Left lobe of liver (tissue), 2 donors: ENCODE data around the gene CABS1. TPM values are rescaled to one million over a fixed set of nuclear protein-coding genes. Genes with fewer than 3 reads are reported as not detected.

Source experiments
- ATAC-seq: fragments of 200-7000 bp; cut with Tn5 transposase; one replicate; pipeline ENCODE4 v1.9.1; 2020; ENCODE audit warnings: mild to moderate bottlenecking, moderate library complexity
- DNase-seq: peaks from one replicate; pipeline ENCODE4 v3.0.0-alpha.2; 2020; ENCODE audit warnings: low spot score
- total RNA-seq: library from RNA; stranded (reverse); gene quantifications from one replicate; pipeline ENCODE4 v1.2.1, GENCODE V29; 2021
- donor health status: DM: no; HTN: no; CAD: no; lungs with moderate emphysema.
- donor health status: DM: no; HTN: yes; CAD: no.

The CABS1 gene
- total RNA-seq: not detected

GRCh38 chr4:70334681-70335080 lies at the start of gene CABS1:
TSS of gene CABS1 (plus strand) at chr4:70334981. CDS start at chr4:70335040, 59 bp downstream.
- no peak for ATAC-seq
- no peak for DNase-seq

DNA sequence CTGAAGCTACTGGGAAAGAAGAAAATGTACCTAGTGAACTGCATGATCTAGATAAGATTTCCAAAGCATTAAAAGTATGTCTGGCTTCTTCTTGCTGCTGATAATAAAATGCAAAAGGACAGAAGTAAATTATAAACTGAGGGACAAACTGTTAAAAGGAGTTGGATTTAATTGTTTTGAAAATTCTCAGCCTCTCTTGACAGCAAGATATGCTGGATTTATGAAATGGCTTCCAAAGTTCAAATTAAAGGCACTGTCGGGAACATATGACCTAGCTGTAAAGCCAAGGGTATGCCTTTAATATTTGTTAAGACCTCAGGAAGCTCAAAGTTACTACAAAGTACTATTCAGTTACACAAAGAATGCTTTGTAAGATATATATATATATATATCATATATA lies 46.1 kb upstream of the CABS1 start:
- ATAC-seq (no peak), DNase-seq (no peak)

DNA sequence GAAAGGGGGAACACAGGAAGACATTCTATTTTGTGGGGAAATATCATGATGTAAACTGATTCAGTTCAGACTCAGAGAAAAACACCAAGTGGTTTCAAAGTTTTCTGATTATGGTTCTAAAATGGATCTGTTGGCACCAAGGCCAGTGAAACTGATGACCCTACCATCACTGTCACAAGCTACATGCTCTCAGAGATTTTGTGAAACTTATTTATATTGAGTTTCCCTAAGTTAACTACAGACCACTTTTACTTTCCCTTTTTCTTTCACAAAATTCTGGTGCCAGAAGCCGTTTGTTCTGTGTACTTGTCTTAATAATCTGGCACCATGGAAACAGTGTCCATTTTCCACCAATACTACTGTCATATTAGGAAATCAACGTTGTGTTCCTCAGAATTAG lies 43.4 kb upstream of the CABS1 start:
- ATAC-seq (no peak), DNase-seq (no peak)

DNA sequence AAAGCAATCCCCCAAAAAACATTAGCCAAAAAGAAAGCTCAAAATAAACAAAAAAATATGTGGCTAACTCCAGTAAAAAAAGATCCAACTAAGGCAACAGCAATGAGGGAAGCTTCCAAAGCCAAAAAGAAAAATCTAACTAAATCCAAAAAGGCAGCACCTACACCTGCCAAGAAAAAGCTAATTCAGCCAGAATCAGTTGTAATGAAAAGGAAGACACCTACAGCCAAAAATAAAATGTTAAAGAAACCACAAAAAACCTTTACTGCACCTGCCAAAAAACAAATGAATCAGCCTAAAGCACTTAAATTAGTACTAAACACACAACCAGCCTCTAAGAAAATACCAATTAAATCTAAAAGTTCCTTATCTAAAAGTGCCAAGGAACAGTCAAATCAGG lies 37.2 kb upstream of the CABS1 start:
- DNase-seq: no peak
- ATAC-seq: no peak

- DNase-seq: no peak
- ATAC-seq: no peak
These were observed 36.7 kb upstream of the CABS1 start for GRCh38 chr4:70298051-70298450.

DNA sequence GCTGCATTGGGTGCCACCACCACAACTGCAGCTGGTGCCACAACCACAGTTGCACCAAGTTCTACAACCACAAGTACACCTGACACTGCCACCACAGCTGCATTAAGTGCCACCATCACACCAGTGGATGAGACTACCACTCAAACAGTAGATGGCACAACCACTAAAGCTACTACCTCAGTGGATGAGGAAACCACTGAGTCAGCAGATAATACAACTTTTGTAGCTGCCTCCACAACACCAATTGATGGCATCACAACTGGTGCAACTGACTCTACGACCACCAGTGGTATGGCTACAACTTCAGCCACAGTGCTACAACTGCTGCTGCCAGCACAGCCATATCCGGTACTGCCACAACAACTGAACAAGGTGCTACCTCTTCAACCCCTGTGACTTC lies 35.1 kb upstream of the CABS1 start:
- DNase-seq (no peak), ATAC-seq (no peak)

DNA sequence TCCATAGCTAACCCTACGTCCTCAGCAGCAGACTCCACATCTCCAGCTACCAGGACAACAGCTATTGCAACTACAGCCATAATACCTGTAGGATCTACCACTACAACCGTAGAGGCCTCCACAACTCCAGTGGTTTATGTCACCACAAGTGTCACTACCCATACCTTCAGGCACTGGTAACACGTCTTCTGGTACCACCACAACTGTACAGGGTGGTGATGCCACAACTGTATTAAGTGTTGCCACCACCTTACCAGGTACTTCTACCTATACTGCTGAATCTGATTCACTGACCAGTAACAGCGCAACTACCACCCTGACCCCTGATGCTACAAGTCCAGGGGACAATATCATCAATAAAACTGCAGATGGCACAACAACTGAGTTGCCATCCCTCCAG lies 34.6 kb upstream of the CABS1 start:
- no peak for ATAC-seq

GRCh38 chr4:70303090-70303489 lies 31.7 kb upstream of the CABS1 start:
- no peak for ATAC-seq
- DNase-seq: no peak

More for the DNA sequence above, 34.6 kb upstream of the CABS1 start:
- DNase-seq: no peak

DNA sequence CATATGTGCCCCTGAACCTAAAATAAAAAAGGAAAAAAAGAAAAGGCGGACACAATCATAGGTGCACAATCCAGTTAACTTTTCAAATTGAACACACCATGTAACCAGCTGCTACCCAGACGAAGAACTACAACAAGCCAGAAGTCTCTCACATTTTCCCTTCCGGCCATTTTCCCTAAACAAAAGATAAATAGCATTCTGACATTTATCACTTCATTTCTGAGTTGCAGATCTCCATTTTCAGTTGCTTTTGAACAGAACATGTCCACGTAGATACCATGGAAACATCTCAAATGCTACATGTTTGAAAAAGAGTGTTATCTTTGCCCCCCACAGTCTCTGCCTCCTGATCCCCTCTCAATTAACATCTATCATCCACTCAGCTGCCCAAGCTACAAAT lies 29.2 kb upstream of the CABS1 start:
- DNase-seq: no peak
- ATAC-seq: no peak

DNA sequence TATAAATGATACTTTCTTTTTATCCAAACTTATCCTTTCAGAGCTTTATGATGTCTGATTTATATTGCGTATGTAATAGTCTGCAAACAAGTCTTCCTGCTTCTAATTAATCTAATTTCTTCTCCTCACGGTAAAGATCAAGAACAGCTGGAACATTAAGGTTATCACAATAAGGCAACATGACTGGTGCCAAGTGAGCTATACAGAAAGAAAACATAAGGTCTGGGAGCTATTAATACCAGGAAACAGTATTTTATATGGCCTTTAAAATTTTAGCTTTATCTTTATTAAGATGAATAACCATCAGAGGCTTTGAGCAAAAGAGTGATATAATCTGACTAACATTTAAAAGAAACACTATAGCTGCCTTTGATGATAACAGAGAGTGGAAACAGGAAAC lies 28.7 kb upstream of the CABS1 start:
- DNase-seq (no peak), ATAC-seq (no peak)

DNA sequence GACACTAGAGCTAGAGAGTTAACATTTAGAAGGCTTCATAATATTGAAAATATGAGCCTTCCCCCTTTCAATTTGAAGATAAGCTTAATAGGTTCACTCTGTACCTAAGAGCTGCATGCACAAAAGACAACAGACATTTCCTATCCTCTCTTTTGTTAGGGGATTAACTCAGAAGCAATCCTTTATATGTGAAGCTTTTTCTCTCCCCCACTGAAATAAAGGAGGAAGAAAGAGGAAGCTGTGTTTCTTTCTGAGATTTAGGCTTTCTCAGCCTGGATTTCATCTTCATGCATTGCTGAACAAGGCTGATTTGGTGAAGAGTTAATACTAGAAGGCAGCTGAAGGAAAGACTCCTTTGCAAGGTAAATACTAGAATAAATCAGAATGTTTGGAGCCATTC lies 21.0 kb upstream of the CABS1 start:
- ATAC-seq (no peak), DNase-seq (no peak)

- DNase-seq (no peak), ATAC-seq (peak; percentile 44)
These were observed 18.9 kb upstream of the CABS1 start for GRCh38 chr4:70315928-70316327.

GRCh38 chr4:70326052-70326451 lies 8.7 kb upstream of the CABS1 start:
- ATAC-seq: no peak

DNA sequence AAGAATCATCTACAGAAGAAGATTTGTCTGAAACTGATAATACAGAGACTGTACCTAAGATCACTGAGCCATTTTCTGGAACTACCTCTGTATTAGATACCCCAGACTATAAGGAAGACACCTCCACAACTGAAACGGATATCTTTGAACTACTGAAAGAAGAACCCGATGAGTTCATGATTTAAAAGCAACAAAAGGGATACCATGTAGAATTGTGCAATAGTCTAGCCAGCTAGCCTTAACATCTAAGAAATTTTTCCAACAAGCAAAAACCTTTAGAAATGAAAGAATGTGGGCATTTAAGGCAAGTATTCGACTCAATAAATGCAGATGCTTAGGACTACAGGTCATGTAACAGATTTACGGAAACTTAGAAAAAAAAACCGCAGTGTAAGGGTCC lies 1.3 kb downstream of the CABS1 start:
- ATAC-seq (no peak), DNase-seq (no peak)

More at GRCh38 chr4:70326052-70326451, 8.7 kb upstream of the CABS1 start:
- no peak for DNase-seq

DNA sequence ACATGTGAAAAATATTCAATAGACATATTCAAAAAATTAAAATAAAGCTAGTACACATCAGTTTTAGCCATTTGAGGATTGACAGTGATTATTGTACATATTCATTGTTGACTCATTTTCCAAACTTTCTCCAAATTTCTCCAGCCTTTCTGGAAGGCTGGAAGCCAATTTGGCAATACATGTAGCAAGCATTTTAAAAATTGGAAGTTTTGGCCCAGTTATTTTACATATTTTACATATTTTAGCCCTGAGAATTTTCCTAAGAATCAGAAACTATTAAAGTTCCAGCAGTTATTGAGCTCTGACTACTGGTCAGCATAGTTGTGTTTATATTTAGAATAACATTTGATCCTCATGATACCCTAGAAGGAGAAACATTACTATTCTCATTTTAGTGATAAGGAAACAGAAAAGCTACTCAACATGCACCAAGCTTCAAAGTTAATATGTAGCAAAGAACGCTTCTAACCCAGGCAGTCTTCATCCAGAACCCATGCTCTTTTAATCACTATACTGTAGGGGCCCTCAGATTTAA lies 3.2 kb downstream of the CABS1 start:
- DNase-seq (no peak), ATAC-seq (no peak)

- ATAC-seq (no peak), DNase-seq (no peak)
These were observed 21.4 kb downstream of the CABS1 start for GRCh38 chr4:70356185-70356584.

DNA sequence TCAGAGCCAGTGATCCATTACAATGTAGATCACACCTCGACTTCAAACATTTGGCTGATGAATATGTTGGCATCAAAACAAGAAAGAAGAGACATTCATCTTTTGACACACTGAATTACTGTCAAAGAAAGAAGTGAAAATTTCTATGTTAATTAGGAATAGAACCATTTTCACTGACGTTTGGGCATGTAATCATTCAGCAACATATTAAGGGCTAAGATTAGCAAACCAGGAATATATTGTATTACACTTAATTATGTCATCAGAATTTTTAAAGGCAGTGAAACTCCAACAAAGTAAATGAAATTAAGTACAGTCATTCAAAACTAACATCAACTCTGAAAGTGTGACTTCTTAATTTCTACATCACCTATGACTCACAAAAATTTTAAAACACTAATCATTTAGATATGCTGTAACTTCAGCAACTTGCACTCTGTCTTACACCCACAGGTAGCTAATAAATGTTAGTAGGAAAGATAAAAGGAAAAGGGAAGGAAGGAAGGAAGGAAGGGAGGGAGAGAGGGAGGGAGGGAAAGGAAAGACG lies 24.4 kb downstream of the CABS1 start:
- ATAC-seq (no peak), DNase-seq (no peak)

DNA sequence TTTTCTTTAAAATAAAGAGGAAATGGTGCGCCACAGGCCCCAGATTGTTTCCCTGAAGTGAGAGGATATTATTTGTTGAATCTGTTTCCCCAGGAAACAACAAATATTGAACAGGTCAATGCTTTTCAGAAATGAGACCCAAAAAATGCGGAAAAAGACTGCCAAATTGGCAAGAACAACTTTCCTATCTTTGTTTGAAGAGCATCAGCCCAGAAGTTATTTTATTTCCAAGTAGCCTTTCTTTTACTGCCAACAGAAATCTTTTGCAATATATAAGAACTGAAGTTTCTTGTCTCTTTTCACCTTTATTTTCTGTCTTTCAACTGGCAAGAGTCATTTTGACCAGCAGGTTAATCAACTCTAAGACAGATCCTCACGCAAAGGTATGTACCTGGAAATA lies 25.7 kb downstream of the CABS1 start, which contains the start of gene SMR3A:
TSS of gene SMR3A (plus strand) at position 301 of the 400 bp plus-strand sequence. CDS start 1,356 bp downstream, outside the sequence.
- ATAC-seq (no peak), DNase-seq (no peak)

- no peak for DNase-seq
- ATAC-seq: no peak
These were observed 29.2 kb downstream of the CABS1 start for GRCh38 chr4:70364002-70364401.

- no peak for ATAC-seq
- DNase-seq: no peak
These were observed 30.7 kb downstream of the CABS1 start for GRCh38 chr4:70365479-70365878.

DNA sequence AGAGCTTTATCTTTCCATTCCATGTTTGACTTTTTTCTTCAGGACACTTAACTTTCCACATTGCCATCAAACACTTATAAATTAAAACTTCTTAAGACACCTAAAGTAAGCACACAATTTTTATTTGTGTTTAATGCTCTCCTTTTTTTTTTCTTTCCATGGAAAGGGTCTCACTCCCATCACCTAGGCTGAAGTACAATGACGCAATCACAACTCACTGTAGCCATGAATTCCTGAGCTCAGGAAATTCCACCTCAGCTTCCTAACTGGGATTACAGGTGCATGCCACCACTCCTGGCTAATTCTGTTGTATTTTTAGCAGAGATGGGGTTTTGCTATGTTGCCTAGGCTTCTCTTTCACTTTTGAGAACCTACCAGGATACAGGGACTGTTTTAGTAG lies 33.0 kb downstream of the CABS1 start:
- ATAC-seq (no peak), DNase-seq (no peak)

DNA sequence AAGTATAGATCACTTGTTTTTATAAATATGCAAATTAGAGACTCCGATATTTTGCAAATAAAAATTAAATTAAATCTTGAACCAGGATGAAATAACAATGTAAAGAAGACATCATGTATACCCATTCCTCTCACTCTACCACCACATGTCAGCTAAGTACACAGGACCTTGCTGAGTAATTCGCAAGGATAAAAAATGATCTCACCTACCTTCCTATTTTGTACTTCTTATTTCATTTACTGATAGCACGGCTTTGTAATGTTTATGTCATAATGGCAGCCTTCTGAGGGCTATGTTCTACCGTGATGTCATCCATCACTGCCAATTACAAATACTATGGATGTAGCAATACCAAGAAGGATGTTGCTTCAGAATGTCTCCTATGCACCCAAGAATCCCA lies 37.2 kb downstream of the CABS1 start:
- DNase-seq: no peak

GRCh38 chr4:70372760-70373159 lies 38.0 kb downstream of the CABS1 start:
- ATAC-seq: no peak

More for the DNA sequence above, 37.2 kb downstream of the CABS1 start:
- ATAC-seq: no peak

More at GRCh38 chr4:70372760-70373159, 38.0 kb downstream of the CABS1 start:
- no peak for DNase-seq
